Activated CD8-positive, alpha-beta memory T cell treated with anti-CD3 and anti-CD28 coated beads for 36 hours (primary cell): Measurements from ENCODE around the gene PTRH1. TPM values are rescaled to one million over a fixed set of nuclear protein-coding genes. Genes with fewer than 3 reads are reported as not detected.

Experiments used
- CTCF ChIA-PET: fragments of 350-600 bp; sonication (Branson Sonifier 250); formaldehyde crosslinking; loops from one replicate; lab custom pipeline; 2021; ENCODE audit warnings: antibody characterized with exemption; lab: Charles Lee
- POLR2A ChIA-PET: fragments of 350-600 bp; sonication (Branson Sonifier 250); formaldehyde crosslinking; loops from one replicate; lab custom pipeline; 2021; ENCODE audit warnings: antibody characterized with exemption; lab: Charles Lee
- total RNA-seq, 2 experiments: library from RNA; stranded (reverse); gene quantifications; one replicate each; pipeline ENCODE4 v1.2.3, GENCODE V29; 2021

The PTRH1 gene
- total RNA-seq, 2 experiments from 2014 or later: 27.8 to 28.8 TPM

- ChIA-PET CTCF (no interaction called here), POLR2A (interaction anchor here (0.7 kb wide), 1 partner anchor 9 kb away, joined by 5 read pairs; no protein-coding TSS in a partner anchor)
Measured at GRCh38 chr9:127690735-127691134, 24.7 kb downstream of the PTRH1 start.

- CTCF ChIA-PET: interaction anchor here (1.0 kb wide), 2 partner anchors 24 to 180 kb away, joined by 3 read pairs; no protein-coding TSS in a partner anchor
- POLR2A ChIA-PET: no interaction called here
Measured at GRCh38 chr9:127689329-127690000, 26.0 kb downstream of the PTRH1 start.

DNA sequence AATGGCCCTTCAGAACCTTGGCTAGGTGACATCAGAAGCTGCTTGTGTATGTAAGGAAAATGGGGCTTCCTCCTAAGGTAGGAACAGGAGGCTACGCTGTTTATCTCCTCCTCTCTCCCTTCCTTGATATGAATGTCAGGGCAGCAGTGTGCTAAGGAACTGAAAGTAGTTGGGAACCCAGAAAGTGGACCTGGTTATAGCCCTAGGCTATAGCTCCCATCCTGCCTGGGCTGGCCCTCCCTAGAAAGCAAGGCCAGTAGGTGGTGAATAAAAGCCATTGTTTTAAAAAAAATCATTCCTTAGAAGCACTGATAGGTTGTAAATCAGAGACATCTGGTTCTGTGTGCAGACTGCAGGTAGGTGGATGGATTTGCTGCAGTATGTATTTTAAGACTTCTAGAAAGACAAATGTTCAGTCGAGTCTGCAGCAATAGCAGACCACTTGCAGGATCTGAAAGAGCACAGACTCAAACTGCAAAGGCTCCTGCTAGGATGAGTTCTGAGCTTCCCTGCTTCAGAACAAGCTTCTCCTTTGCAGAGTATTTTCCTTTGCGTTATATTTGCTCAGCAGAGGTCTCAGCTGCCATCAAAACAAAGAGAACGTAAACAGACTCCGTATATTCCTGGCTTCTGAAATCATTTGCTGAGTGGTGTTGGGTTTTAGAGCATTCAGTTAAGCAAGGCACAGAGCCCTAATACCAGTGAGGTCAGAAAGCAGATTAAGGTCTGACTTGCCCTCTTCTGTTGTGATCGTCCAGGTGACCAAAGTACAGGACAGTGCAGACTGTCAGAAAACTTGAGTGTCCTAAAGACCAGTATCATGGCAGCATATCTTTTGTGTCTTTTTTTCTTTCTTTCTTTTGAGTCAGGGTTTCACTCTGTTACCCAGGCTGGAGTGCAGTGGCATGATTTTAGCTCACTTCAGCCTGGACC lies 28.7 kb downstream of the PTRH1 start:
- POLR2A ChIA-PET: no interaction called here
- CTCF ChIA-PET: no interaction called here

GRCh38 chr9:127684576-127684975 lies 30.9 kb downstream of the PTRH1 start:
- POLR2A ChIA-PET: no interaction called here
- CTCF ChIA-PET: interaction anchor here (0.7 to 1.0 kb wide), 2 partner anchors 15 to 25 kb away, joined by 3 read pairs; no protein-coding TSS in a partner anchor

GRCh38 chr9:127683723-127684122 lies 31.7 kb downstream of the PTRH1 start:
- ChIA-PET POLR2A (no interaction called here), CTCF (interaction anchor here (0.6 kb wide), 1 partner anchor 240 kb away, joined by 3 read pairs; no protein-coding TSS in a partner anchor)

DNA sequence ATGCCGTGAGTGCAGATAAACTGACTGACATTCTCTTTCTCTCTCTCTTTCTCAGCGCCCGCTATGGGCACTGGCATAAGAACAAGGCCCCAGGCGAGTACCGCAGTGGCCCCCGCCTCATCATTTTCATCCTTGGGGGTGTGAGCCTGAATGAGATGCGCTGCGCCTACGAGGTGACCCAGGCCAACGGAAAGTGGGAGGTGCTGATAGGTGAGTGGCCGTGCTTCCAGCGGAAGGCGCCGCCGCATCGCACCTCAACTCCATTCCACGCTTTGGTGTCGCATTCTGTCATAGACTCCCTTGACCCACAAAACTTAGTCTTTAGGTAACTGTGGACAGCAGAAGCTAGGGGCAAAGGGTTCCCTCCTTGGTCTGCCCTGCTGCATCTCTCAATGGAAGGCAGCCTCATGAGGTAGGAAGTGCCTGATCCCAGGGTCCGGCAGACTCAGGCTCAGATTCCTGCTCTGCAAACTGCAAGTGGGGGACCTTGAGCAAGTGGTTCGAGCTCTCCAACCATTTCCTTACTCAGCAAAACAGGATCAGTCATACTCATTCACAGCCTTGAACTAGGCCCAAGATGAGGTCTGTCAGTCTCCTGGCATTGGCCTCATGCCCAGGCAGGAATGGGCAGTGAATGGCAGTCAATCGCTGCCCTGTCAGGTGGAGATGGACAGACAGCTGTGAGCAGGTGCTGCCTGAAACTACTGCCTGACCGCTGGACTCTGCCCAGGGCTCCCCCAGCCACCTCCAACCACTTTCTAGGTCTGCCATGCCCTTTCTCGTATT lies 32.9 kb downstream of the PTRH1 start:
- CTCF ChIA-PET: no interaction called here
- POLR2A ChIA-PET: no interaction called here

GRCh38 chr9:127680846-127681245 lies 34.6 kb downstream of the PTRH1 start:
- POLR2A ChIA-PET: no interaction called here
- CTCF ChIA-PET: no interaction called here

GRCh38 chr9:127680226-127680625 lies 35.2 kb downstream of the PTRH1 start:
- ChIA-PET CTCF (no interaction called here), POLR2A (no interaction called here)

- POLR2A ChIA-PET: no interaction called here
- CTCF ChIA-PET: no interaction called here
Measured at GRCh38 chr9:127679506-127679905, 36.0 kb downstream of the PTRH1 start.

- CTCF ChIA-PET: no interaction called here
- POLR2A ChIA-PET: no interaction called here
Measured at GRCh38 chr9:127676638-127677037, 38.8 kb downstream of the PTRH1 start.

- ChIA-PET POLR2A (no interaction called here), CTCF (no interaction called here)
Measured at GRCh38 chr9:127673234-127673633, 42.2 kb downstream of the PTRH1 start.

DNA sequence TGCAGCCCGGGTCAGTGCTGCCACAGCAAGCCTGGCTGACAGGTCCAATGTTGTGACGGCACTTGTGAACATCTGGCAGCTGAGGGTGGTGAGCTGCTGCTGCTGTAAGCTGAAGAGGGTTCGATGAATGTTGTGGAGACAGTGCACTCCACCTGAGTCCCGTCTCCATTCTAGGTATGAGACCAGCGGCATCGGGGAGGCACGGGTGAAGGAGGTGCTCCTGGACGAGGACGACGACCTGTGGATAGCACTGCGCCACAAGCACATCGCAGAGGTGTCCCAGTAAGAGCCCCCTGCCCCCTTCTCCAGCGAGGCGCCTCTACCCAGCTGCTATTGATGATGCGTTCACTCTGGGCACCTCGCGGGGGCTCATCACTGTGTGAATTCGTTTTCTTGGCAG lies 47.6 kb downstream of the PTRH1 start:
- ChIA-PET CTCF (interaction anchor here (1.1 kb wide), 1 partner anchor 157 kb away, joined by 3 read pairs; no protein-coding TSS in a partner anchor), POLR2A (no interaction called here)

- POLR2A ChIA-PET: no interaction called here
Measured at GRCh38 chr9:127667127-127667844, 48.2 kb downstream of the PTRH1 start.

DNA sequence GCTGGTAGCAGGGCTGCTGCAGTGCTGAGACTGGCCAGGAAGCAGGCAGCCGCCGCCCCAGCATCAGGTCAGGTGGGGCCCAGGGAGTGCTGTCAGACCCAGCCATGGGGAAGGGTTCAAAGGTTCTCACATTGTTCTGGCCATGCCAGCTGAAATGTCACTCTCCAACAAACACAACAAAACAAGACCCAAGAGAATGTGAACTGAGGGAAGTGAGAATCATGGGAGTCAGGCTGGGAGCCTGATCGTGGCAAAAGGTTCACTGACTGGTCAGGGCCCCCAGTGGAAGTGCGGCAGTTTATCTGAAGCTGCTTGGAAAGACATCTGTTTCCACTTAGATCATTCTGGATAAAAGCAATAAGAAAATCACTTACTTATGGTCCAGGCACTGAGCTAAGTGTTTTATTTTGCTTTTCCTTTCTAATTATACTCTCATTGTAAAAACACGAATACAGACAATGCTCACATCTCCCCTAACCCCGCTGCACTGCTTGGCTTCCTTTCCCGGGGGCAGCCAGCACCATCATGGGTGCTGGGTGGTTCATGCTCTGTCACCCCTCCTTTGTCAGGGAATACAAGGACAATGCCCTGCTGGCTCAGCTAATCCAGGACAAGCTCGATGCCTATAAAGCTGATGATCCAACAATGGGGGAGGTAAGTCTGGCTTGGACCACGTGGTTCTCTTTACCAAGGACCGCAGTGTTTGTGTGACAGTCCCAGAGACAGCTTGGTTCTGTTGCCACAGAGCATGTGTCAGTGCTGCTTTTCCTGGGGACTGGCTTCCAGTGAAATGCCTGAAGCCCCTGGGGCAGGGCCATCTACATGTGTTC lies 50.6 kb downstream of the PTRH1 start:
- POLR2A ChIA-PET: no interaction called here

More at GRCh38 chr9:127667127-127667844, 48.2 kb downstream of the PTRH1 start:
- CTCF ChIA-PET: interaction anchor here (1.1 kb wide), 1 partner anchor 158 kb away, joined by 3 read pairs; no protein-coding TSS in a partner anchor

GRCh38 chr9:127664324-127664677 lies 51.2 kb downstream of the PTRH1 start:
- ChIA-PET POLR2A (no interaction called here), CTCF (no interaction called here)

More for the DNA sequence above, 50.6 kb downstream of the PTRH1 start:
- CTCF ChIA-PET: no interaction called here
